ENCODE results near the gene TBL1XR1. TPM values are rescaled to one million over a fixed set of nuclear protein-coding genes. Genes with fewer than 3 reads are reported as not detected.
"Not testable (repeated sequence)": the region's sequence is repeated elsewhere in the genome, so short reads cannot be mapped to it uniquely, and the experiment has no call there.

TBL1XR1 gene
- total RNA-seq, 1 experiment from 2014 or later, result 87.3 TPM

DNA sequence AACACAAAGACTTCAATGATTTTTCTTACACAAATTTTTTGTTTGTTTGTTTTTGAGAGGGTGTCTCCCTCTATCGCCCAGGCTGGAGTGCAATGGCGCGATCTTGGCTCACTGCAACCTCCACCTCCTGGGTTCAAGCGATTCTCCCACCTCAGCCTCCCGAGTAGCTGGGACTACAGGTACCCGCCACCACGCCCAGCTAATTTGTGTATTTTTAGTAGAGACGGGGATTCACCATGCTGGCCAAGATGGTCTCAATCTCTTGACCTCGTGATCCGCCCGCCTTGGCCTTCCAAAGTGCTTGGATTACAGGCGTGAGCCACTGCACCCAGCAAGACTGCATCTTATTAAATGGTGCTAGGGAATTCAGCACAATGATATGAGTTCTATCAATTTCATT lies 4.0 kb downstream of the TBL1XR1 start:
- in situ Hi-C loops (cut with HindIII; ENCODE audit: low pct_unique_long_range_greater_than_20kb, low sequenced_read_pairs); DNase-seq (ENCODE audit: low read depth, low spot score): not testable (repeated sequence)

DNA sequence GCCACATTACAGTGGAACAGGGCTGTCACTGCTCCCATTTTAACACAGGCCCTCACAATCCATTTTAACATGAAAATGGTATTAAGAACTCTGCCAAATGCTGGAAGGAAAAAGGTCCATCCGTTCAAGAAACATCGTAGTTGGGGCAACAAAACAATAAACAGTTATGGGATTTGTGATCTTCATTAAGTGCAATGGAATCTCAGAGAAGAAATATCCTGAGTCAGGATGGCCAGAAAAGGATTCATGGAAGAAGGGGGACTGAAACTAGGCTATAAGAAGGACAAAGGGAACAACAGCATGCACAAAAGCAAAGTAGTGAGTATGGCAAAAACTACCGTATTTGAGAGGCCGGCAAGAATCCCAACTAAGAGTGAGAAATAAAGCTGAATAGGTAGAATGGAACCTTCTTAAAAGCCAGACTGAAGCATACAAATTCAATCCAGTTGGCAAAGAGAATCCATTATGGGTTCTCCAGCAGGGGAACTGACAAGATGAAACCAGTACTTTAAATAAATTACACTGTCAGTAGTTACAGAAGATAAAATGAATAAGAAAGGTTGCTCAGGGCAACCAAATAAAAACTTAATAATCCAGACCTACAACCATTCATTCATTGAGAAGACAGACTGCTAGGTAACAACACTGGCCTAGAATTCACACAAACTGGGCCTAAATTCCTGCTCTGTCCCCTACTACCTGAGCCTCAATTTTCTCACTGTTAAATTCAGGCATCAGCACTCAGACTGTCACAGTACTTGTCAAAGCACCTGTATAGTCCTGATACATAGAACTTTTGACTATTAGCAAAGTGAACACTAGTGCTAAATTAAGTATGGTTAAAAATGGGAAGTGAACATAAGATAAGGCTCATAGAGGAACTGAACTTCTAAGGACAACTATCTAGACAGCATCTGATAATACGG lies 6.3 kb downstream of the TBL1XR1 start:
- DNase-seq (ENCODE audit: low read depth, low spot score), result no peak
- in situ Hi-C loops (cut with HindIII; ENCODE audit: low pct_unique_long_range_greater_than_20kb, low sequenced_read_pairs), result no loop called here

DNA sequence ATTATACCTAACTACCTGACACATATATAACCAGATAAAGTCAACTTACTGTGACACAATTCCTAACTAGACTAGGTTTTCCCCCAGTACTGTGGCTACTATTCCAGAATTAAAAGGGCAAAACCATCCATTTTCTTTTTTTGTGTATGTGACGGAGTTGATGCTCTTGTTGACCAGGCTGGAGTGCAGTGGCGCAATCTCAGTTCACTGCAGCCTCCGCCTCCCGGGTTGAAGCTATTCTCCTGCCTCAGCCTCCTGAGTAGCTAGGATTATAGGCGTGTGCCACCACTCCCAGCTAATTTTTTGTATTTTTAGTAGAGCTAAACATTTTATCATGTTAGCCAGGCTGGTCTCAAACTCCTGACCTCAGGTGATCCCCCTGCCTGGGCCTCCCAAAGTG lies 7.1 kb downstream of the TBL1XR1 start:
- in situ Hi-C loops (cut with HindIII; ENCODE audit: low pct_unique_long_range_greater_than_20kb, low sequenced_read_pairs); DNase-seq (ENCODE audit: low read depth, low spot score): not testable (repeated sequence)

DNA sequence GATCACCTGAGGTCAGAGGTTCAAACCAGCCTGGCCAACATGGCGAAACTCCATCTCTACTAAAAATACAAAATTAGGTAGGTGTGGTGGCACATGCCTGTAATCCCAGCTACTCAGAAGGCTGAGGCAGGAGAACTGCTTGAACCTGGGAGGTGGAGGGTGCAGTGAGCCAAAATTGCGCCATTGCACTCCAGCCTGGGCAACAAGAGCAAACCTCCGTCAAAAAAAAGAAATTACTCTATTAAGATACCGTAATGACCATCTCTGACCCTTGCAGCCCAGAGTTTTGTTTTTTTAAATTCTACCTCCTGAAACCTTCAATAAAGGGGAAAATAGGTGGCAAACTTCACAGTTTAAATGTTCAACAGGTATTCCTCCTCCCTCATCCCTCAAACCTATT lies 9.0 kb downstream of the TBL1XR1 start:
- in situ Hi-C loops (cut with HindIII; ENCODE audit: low pct_unique_long_range_greater_than_20kb, low sequenced_read_pairs); DNase-seq (ENCODE audit: low read depth, low spot score): not testable (repeated sequence)

- in situ Hi-C loops (cut with HindIII; ENCODE audit: low pct_unique_long_range_greater_than_20kb, low sequenced_read_pairs), result no loop called here
- no peak for DNase-seq (ENCODE audit: low read depth, low spot score)
Measured at GRCh38 chr3:177186306-177186705, 11.0 kb downstream of the TBL1XR1 start.

DNA sequence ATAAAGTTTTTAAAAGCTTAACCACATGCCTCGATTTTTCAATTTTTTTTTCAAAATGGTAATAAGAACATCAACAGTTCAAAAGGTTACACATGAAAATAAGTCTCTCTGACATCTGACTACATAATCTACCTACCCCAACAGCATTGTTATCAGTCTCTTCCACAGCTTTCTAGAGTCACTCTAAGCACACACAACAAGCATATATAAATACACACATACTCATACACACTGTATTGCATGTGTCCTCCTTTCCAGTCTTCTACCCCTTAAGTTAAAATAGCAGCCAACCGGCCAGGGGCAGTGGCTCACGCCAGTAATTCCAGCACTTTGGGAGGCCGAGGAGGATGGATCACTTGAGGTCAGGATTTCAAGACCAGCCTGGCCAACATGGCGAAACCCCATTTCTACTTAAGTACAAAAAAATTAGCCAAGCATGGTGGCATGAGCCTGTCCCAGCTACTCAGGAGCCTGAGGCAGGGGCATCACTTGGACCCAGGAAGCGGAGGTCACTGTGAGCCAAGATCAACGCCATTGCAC lies 12.2 kb downstream of the TBL1XR1 start:
- no peak for DNase-seq (ENCODE audit: low read depth, low spot score)
- in situ Hi-C loops (cut with HindIII; ENCODE audit: low pct_unique_long_range_greater_than_20kb, low sequenced_read_pairs), result no loop called here

- in situ Hi-C loops (cut with HindIII; ENCODE audit: low pct_unique_long_range_greater_than_20kb, low sequenced_read_pairs); DNase-seq (ENCODE audit: low read depth, low spot score): not testable (repeated sequence)
Measured at GRCh38 chr3:177184602-177185001, 12.7 kb downstream of the TBL1XR1 start.

- in situ Hi-C loops (cut with HindIII; ENCODE audit: low pct_unique_long_range_greater_than_20kb, low sequenced_read_pairs), result no loop called here
- DNase-seq (ENCODE audit: low read depth, low spot score), result no peak
Measured at GRCh38 chr3:177182352-177182751, 14.9 kb downstream of the TBL1XR1 start.

DNA sequence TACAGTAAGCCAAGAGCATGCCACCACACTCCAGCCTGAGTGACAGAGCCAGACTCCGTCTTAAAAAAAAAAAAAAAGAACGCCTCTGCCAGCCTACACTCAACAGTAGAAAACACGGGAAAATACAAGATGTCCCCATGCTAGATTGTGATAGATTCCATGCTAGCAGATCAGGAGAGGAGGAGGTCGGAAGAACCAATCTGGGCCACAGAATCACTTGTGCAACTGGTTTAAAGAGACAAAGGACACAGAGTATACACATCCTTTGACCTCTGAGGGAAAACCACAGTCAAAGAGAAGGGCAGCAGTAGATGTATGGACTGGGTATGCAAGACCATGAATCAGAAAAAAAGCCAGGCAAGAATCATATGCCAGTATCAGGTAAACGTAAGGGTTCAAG lies 15.9 kb downstream of the TBL1XR1 start:
- no peak for DNase-seq (ENCODE audit: low read depth, low spot score)
- in situ Hi-C loops (cut with HindIII; ENCODE audit: low pct_unique_long_range_greater_than_20kb, low sequenced_read_pairs), result no loop called here

DNA sequence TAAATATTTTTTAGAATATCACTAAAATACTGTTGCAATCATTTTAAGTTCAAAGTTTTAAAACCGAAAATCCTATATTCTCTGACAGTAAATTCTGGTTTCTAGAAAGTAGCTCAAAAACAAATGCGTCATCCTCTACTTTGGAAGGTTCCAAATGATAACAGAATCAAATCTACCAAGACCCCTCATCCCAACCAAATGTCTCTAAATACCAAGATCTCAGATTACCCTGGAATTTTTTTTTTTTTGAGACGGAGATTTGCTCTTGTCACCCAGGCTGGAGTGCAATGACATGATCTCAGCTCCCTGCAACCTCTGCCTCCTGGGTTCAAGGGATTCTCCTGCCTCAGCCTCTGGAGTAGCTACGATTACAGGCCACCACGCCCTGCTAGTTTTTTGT lies 16.8 kb downstream of the TBL1XR1 start:
- DNase-seq (ENCODE audit: low read depth, low spot score), result no peak
- in situ Hi-C loops (cut with HindIII; ENCODE audit: low pct_unique_long_range_greater_than_20kb, low sequenced_read_pairs), result no loop called here

- no peak for DNase-seq (ENCODE audit: low read depth, low spot score)
- in situ Hi-C loops (cut with HindIII; ENCODE audit: low pct_unique_long_range_greater_than_20kb, low sequenced_read_pairs), result no loop called here
Measured at GRCh38 chr3:177179281-177180067, 17.8 kb downstream of the TBL1XR1 start.

- in situ Hi-C loops (cut with HindIII; ENCODE audit: low pct_unique_long_range_greater_than_20kb, low sequenced_read_pairs), result no loop called here
- DNase-seq (ENCODE audit: low read depth, low spot score), result no peak
Measured at GRCh38 chr3:177177749-177178221, 19.5 kb downstream of the TBL1XR1 start.

- in situ Hi-C loops (cut with HindIII; ENCODE audit: low pct_unique_long_range_greater_than_20kb, low sequenced_read_pairs), result no loop called here
- DNase-seq (ENCODE audit: low read depth, low spot score), result no peak
Measured at GRCh38 chr3:177174607-177175170, 22.6 kb downstream of the TBL1XR1 start.

GRCh38 chr3:177169936-177170722 lies 27.2 kb downstream of the TBL1XR1 start:
- no peak for DNase-seq (ENCODE audit: low read depth, low spot score)
- in situ Hi-C loops (cut with HindIII; ENCODE audit: low pct_unique_long_range_greater_than_20kb, low sequenced_read_pairs), result no loop called here

GRCh38 chr3:177168431-177168830 lies 28.9 kb downstream of the TBL1XR1 start:
- in situ Hi-C loops (cut with HindIII; ENCODE audit: low pct_unique_long_range_greater_than_20kb, low sequenced_read_pairs), result no loop called here
- DNase-seq (ENCODE audit: low read depth, low spot score), result no peak

DNA sequence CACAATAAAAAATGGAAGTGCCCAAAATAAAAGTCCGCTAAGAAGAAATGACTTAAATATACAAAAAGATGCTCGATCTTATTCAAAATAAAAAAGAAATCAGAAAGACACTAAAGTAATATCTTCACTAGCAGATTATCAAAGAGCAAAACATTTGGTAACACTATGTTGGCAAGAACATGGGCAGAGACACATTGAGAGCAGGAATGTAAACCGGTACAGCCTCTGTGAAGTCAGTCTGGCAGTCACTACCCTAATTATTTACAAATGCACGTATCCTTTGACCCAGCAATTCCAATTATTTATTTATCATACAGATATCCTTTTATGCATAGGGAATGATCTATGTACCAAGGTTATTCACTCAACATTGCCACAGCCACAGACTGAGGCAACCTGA lies 34.5 kb downstream of the TBL1XR1 start:
- in situ Hi-C loops (cut with HindIII; ENCODE audit: low pct_unique_long_range_greater_than_20kb, low sequenced_read_pairs), result no loop called here
- DNase-seq (ENCODE audit: low read depth, low spot score), result no peak

DNA sequence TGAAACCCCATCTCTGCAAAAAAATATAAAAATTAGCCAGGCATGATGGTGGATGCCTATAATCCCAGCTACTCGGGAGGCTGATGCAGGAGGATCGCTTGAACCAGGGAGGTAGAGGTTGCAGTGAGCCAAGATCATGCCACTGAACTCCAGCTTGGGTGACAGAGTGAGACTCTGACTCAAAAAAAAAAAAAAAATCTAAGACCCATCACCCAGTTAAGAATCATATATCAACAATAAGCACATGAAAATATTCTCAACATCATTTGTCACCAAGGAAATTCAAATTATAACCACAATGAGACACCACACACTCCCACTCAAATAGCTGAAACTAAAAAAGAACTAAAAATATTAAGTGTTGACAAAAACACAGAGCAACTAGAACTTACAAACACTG lies 35.7 kb downstream of the TBL1XR1 start:
- DNase-seq (ENCODE audit: low read depth, low spot score); in situ Hi-C loops (cut with HindIII; ENCODE audit: low pct_unique_long_range_greater_than_20kb, low sequenced_read_pairs): not testable (repeated sequence)
